Stimulated activated CD4-positive, alpha-beta T cell treated with anti-CD3 and anti-CD28 coated beads, TNF-alpha, amount 100 ng/mL, for 24 hours (primary cell): ENCODE data around the gene SETBP1.

Experiments
- DNase-seq, 3 experiments: peaks; one replicate each; pipeline ENCODE4 v3.0.0-alpha.2; 2020; ENCODE audit warnings: low read depth in 3 of 3

The SETBP1 gene

DNA sequence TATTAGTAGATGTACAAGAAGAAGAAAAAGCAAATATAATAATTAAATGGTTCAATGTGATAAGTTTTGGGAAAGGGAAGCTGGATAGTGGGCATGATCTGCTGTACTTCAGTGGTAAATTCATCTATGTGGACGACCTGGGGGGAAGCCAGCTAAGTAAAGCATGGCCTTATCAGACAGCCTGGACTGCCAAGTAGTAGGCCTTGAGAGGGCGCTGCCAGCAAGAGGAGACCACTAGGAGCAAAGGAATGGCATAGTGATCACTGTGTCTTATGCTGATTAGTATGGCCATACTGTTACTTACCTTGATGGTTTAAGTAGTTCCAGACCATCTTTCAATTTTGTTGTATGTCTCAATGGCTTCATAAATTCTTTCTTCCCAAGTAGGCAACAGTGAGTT is 287.6 kb downstream of the SETBP1 start:
- DNase-seq: no peak

- no peak for DNase-seq
Observed at GRCh38 chr18:44969214-44969795, 288.6 kb downstream of the SETBP1 start.

DNA sequence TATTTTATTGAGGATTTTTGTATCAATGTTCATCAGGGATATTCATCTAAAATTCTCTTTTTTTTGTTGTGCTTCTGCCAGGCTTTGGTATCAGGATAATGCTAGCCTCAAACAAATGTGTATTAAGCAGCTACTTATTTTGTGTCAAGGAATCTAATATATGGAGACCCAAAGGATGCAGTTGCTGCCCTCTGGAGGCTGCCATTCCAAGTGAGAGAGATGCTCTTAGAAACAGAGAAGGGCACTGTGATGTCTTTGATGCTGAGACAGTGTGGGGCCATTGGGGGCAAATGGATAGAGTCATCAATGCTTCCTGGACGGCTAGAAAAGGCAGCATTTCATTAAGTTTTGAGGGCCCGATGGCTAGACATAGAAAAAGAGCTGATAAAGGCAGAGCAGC is 292.6 kb downstream of the SETBP1 start:
- DNase-seq: no peak

DNA sequence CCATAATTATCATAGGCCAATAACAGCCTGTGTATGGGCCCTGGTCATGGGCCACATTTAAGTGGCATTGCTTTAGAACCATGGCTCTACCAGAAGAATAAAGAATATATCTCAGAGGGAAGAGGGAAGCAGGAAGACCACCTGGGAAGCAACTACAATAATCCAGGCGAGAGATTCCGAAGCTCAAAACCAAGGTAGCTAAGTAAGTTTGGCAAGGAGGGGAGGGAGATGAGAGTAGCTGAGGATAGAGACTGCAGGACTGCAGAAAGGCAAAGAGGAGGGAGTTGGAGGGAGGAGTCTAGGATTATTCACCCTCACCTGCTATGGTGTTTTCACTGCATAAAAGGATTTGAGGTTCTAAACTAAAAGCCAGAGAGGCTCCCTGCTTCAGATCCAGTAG is 293.5 kb downstream of the SETBP1 start:
- DNase-seq: no peak

GRCh38 chr18:44977856-44978255 is 297.2 kb downstream of the SETBP1 start:
- DNase-seq: no peak

DNA sequence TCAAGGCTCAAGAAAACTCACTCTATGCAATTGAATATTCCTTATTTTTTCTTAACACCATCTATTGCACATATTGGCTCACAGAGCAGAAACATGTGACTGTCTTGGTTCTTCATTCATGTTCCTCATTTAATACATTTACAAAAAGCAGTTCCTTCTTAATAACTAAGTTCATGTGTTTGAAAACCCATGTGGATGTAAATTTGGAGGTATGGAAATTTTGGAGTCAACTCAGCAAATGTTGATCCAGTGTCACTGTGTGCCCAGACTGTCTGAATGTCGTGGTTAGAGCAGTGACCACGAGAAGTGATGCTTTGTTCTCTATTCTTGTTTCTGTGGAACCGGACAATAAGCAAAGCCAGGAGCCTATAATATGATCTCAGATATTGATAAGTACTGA is 299.1 kb downstream of the SETBP1 start:
- no peak for DNase-seq

GRCh38 chr18:44981121-44981520 is 300.4 kb downstream of the SETBP1 start:
- DNase-seq: no peak

GRCh38 chr18:44986933-44987332 is 306.2 kb downstream of the SETBP1 start:
- no peak for DNase-seq

DNA sequence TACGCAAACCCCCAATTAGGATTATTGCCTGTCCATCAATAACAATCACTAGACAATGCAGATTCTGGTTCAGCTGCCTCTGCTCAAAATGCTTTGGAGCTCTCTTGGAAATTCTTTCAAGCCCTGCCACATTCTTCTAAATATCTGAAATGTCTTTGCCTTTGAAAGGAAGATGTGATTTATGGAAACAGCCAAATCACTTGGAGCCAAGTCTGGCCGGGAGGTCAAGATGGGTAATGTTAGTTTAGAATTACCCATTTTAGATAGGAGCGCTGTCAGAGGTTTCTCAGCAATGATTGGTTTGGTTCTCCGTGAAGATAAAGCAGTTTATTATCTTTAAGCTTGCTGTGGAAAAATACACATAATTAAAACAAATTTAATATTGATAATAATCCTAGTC is 306.7 kb downstream of the SETBP1 start:
- DNase-seq: no peak

DNA sequence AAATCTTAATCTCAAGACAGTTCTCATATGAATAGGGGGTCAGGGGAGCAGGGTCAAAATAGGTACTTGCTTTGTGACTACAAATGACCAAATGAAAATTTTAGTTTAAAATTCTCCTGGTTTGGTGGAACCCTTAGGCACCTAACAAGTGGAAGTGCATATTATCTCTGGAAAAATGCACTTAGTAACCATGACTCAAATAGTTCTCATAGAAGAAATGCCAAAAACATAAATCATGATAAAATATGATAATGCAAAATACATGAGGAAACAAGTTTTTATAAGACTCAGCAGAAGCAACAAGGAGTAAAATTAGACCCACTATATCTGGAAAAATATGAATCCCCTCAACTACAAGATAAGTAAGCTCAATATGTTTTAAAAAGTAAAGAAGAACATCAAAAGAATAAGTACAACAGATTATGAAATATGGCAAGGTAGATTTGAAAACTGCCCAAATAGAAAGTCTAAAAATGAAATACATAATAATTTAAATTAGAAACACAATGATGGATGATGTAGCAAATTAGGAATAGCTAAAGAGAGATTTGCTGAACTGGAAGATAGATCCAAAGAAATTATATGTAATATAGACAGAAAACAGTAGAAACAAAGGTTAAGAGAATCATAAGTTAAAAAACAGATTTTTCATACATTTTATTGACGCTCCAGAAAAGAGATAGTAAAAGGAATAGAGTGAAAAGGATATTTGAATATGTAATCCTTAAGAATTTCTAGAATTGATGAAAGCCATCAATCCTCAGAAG is 308.3 kb downstream of the SETBP1 start:
- DNase-seq: no peak

DNA sequence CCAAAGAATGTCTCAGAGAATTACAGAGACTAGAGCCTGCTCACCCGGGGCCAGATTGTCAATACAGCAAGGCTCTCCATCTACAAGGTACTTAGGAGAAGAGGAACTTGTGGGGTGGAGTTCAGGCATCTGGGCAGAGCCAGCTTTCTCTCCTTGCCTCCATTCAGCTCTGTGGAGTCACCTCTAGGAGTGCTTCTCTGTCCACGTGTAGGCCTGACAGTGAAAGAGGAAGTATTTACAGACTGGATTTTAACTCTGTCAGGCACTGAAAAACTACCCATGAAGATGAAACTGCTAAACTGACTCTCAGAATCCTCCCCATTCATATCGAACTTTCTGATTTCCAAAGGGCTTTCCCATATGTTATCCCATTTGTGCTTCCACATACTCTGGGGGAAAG is 315.6 kb downstream of the SETBP1 start:
- DNase-seq: no peak

- DNase-seq: no peak
Observed at GRCh38 chr18:44997174-44997573, 316.5 kb downstream of the SETBP1 start.

DNA sequence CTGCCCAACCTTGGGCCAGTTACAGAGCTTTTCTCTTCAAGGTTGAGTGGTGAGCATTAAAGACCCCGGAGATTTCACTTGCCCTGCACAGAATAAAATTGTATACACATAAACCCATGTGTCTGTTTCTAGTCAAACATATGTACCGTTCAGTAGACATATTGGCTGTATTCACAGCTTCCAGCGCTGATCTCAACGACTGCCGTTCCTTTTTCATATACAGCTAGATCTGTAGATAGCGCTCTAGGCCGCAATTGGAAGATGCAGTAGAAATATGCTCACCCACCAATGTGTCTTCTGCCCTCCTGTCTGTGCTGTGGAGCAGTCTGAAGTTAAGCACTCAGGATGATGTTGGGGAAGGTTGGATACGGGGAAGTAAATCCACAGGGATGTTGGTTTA is 317.7 kb downstream of the SETBP1 start:
- no peak for DNase-seq

DNA sequence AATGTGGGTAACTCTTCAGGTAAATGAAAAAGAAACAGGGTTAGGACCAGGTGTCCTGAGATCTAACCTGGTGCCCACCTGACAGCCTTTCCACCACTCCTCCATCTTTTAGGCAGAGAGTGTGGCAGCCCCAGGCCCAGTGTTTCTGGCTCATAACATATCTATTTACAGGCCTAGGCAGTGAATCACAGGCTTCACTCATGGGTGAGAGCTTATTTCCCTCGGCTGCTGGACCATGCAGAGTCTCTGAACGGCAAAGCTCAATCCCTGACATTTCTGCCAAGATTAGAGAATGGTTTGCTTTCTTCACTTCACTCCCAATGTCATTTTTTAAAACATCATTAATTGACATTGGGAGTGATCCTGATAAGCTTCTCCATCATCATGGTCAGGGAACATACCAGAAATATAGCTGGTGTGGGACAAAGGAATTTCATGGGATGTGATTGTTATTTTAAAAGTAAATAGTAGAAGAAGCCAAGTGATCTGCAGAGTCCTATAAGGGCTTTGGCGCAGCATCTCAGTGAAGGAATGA is 323.9 kb downstream of the SETBP1 start:
- DNase-seq: no peak

DNA sequence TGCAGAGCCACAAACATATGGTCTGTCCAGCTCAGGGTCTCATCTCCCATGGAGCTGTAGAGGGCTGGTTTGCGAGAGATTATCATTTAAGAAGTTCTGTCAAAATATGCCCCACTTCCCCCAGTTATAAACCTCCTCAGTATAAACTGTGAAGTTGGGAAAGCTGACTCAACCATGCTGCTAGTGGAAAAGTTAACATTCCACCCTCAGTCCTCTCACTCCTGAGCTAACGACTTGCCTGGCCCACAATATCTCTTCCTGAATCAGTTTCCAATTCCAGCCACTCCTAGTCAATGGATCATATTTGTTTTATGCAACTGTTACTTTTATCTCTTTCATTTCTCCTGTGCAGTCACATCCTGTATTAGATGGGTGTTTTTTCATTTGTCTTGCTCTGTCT is 326.2 kb downstream of the SETBP1 start:
- DNase-seq: no peak

DNA sequence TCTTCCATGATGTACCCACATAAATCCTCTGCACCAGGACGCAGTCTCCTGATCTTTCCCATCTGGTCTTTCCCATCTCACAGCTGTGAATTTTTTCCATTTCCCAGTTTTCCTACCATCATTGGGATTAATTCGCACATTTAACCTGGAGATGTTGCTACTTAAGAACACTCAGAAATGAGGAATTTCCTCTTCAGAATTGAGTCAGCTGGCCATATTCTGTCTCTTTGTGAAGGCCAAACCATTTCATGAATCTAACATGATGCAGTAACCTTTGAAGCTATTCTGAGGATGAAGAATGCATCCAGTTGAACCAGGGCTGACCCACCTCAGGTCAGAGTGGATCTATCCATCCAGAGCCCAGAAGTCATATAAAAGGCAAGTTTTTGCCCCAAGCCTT is 326.8 kb downstream of the SETBP1 start:
- DNase-seq: no peak

DNA sequence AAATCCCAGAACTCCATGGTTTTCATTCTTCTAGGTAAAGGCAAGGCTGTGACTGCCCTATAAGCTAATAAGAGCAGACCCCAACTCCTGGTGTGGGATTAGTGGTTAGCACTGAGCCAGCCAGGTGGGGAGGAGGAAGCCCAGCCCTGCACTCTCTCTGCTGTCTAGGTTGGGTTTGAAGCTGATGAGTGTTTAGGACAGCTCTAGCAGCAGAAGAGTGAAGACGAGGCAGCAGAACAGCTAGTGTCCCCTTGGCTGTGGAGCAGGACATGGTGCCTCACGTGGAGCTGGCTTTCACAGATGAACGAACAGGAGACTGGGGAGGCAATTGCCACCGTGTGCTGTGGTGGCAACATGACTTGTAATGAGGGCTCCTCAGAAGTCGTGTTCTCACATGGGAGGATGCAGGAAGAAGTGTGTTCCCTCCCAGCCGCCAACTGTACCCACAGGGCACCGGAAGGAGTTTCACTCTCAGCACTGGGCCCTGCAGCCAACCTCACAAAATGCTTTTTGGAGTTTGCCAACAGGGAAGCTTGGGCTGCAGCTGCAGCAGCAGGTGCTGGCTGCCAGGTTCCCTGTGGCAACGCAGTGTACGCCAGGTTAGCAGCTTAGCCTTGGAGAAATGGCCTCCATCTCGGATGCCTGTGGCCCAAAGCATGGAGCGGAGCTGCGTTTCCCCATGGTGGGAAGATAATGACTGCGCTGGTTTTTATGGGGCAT is 328.2 kb downstream of the SETBP1 start:
- no peak for DNase-seq

DNA sequence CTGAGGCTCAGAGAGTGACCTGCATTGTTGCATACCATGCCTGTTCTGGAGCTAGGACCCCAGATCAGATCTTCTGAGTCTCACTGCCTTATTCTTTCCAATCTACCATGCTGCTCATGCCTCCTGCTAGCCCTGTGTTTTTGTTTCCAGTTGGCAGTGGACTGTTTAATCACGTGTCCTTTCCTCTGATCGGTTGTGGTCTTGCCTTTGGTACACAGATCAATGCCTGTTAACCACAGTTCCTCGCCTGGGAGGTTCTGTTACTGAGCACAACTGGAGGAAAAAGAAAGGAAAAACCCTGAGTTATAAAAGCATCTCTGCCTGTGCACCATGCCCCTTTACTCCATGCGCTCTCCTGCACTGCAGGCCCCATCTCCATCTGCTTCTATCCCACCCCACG is 329.1 kb downstream of the SETBP1 start:
- no peak for DNase-seq

DNA sequence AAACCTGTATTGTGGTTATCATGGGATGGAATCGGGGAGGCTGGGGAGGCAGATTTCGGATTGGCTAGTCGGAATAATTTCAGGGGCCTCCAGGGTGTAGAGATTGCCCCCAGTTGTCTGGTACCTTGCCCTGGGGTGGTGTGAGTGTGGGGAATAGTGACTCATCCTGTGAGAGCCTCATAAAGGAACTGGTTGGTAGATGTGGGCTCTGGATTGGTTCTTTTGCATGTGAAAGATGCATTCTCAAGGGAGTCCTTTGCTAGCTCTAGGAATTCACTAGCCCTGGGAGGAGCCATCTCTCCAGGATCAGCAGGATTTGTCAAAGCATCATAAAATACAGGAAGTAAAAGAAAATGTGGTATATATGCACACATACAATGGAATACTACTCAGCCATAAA is 331.6 kb downstream of the SETBP1 start:
- DNase-seq: no peak

GRCh38 chr18:45014047-45014501 is 333.4 kb downstream of the SETBP1 start:
- DNase-seq: no peak

GRCh38 chr18:45015788-45016128 is 335.1 kb downstream of the SETBP1 start:
- no peak for DNase-seq

GRCh38 chr18:45019469-45019868 is 338.8 kb downstream of the SETBP1 start:
- no peak for DNase-seq

DNA sequence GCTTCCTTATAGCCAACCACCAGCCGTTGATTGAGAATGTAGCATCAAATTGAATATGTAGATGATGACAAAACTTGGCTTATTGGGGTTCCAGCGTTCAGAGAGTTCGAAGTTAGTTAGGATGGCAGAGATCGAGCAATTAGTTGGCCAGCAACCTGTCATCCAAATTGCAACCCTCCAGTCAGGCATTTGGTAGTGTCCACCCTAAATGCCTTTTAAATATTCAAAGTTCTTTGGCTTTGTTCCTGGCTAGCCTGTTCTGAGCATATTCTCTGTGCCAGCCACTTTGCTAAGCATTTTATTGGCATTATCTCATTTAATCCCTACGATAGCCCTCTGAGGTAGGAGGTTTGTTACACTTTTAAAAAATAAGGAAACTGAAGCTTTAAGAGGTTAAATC is 342.8 kb downstream of the SETBP1 start:
- no peak for DNase-seq
